BJ (cell line): ENCODE measurements around the gene IFNA10. TPM values are rescaled to one million over a fixed set of nuclear protein-coding genes. Genes with fewer than 3 reads are reported as not detected.
A peak's percentile ranks its signal among the peaks of the same experiment; 100 is the strongest.
"Not testable (repeated sequence)": the region's sequence is repeated elsewhere in the genome, so short reads cannot be mapped to it uniquely, and the experiment has no call there.

ENCODE experiments used
- CTCF ChIA-PET: fragments of 350-600 bp; formaldehyde crosslinking; extraction: SDS; loops from one replicate; lab custom pipeline; 2021; ENCODE audit warnings: antibody characterized with exemption, inconsistent platforms; lab: Yijun Ruan, JAX
- POLR2A ChIA-PET: fragments of 300-600 bp; sonication (Branson Sonifier 250); formaldehyde crosslinking; extraction: SDS; loops from one replicate; lab custom pipeline; 2021; ENCODE audit warnings: antibody characterized with exemption; lab: Charles Lee
- DNase-seq: peaks from one replicate; pipeline ENCODE4 v3.0.0-alpha.2; 2011; ENCODE audit warnings: low read depth
- H3K27me3 ChIP-seq: 2 replicates; pipeline ENCODE4 v1.6.0; 2011; ENCODE audit warnings: low read length; ENCODE audit not compliant: control insufficient read depth, insufficient read depth
- H3K36me3 ChIP-seq: 2 replicates; pipeline ENCODE4 v1.5.1; 2011; ENCODE audit warnings: low read length; ENCODE audit not compliant: control insufficient read depth, insufficient read depth
- H3K4me3 ChIP-seq: 2 replicates; pipeline ENCODE4 v1.5.1; 2011; ENCODE audit warnings: low read depth, mild to moderate bottlenecking, control low read depth, low read length
- CTCF ChIP-seq: IDR thresholded peaks from 2 replicates; pipeline ENCODE4 v1.5.1; 2011; ENCODE audit warnings: low read depth, mild to moderate bottlenecking, control low read depth, inconsistent platforms, low read length, moderate library complexity; ENCODE audit not compliant: insufficient read depth
- polyA plus RNA-seq: library from polyadenylated mRNA; depleted of rRNA; stranded (reverse); fragments of >200 nt; gene quantifications from 2 replicates; pipeline ENCODE4 v1.2.3, GENCODE V29; 2011

Gene IFNA10
- polyA plus RNA-seq, 1 experiment = not detected

GRCh38 chr9:21182810-21183736, 23.9 kb downstream of the IFNA10 start:
- POLR2A ChIA-PET, H3K4me3 ChIP-seq, H3K36me3 ChIP-seq, DNase-seq, H3K27me3 ChIP-seq: not testable (repeated sequence)
- CTCF ChIA-PET = interaction anchor here (0.7 to 2.2 kb wide), 7 partner anchors 9 to 606 kb away, joined by 3 to 5 read pairs (median 4); no protein-coding TSS in a partner anchor
- peak; percentile 41; the same call in 1 of the 2 replicates for TF ChIP-seq CTCF

GRCh38 chr9:21174671-21175070, 32.3 kb downstream of the IFNA10 start:
- no peak for TF ChIP-seq CTCF
- Histone ChIP-seq H3K27me3 (no peaks in the 10 kb centered on the region), H3K4me3 (no peak overlapping the region), H3K36me3 (no peaks in the 10 kb centered on the region)
- ChIA-PET POLR2A (no interaction called here), CTCF (interaction anchor here (1.0 to 1.4 kb wide), 2 partner anchors 8 to 9 kb away, joined by 3 read pairs; no protein-coding TSS in a partner anchor)
- no peak for DNase-seq

GRCh38 chr9:21172156-21172555, 34.8 kb downstream of the IFNA10 start:
- no peaks in the 10 kb centered on the region for H3K27me3 ChIP-seq
- no peak for TF ChIP-seq CTCF
- no peaks in the 10 kb centered on the region for H3K36me3 ChIP-seq
- H3K4me3 ChIP-seq = no peak overlapping the region
- CTCF ChIA-PET = no interaction called here
- POLR2A ChIA-PET = no interaction called here
- DNase-seq = no peak

GRCh38 chr9:21171351-21171750, 35.6 kb downstream of the IFNA10 start:
- POLR2A ChIA-PET = no interaction called here

GRCh38 chr9:21166560-21166959, 40.4 kb downstream of the IFNA10 start, which contains the start of gene IFNA21:
TSS of gene IFNA21 (minus strand) at chr9:21166660. CDS start at chr9:21166612, 48 bp downstream.
- H3K4me3 ChIP-seq, DNase-seq, H3K27me3 ChIP-seq, CTCF ChIA-PET, H3K36me3 ChIP-seq, POLR2A ChIA-PET: not testable (repeated sequence)

More at GRCh38 chr9:21171351-21171750, 35.6 kb downstream of the IFNA10 start:
- no peaks in the 10 kb centered on the region for H3K27me3 ChIP-seq
- CTCF ChIA-PET = no interaction called here
- no peak for DNase-seq
- no peak overlapping the region for H3K4me3 ChIP-seq
- no peaks in the 10 kb centered on the region for H3K36me3 ChIP-seq
- TF ChIP-seq CTCF = no peak
